HEK293 (cell line): ENCODE measurements around the gene ADGRL1.

Source experiments
- ELK4 ChIP-seq: IDR thresholded peaks from 2 replicates; pipeline ENCODE4 v1.6.1; 2011; ENCODE audit warnings: mild to moderate bottlenecking, low read depth, low read length, borderline replicate concordance
- GFI1B ChIP-seq: fragments of 450-650 bp; formaldehyde crosslinking; IDR thresholded peaks from 2 replicates; pipeline ENCODE4 v1.5.1; 2016; ENCODE audit warnings: missing biosample characterization, missing genetic modification characterization
- KLF17 ChIP-seq: fragments of 450-650 bp; formaldehyde crosslinking; IDR thresholded peaks from 2 replicates; pipeline ENCODE4 v1.5.1; 2016; ENCODE audit warnings: missing biosample characterization, missing genetic modification characterization
- MZF1 ChIP-seq: fragments of 450-650 bp; formaldehyde crosslinking; IDR thresholded peaks from 2 replicates; pipeline ENCODE4 v1.5.1; 2017; ENCODE audit warnings: missing biosample characterization, missing genetic modification characterization, borderline replicate concordance
- PBX3 ChIP-seq: sonication (generic); formaldehyde crosslinking; IDR thresholded peaks from 2 replicates; pipeline ENCODE4 v1.8.1; 2022; ENCODE audit warnings: mild to moderate bottlenecking, moderate library complexity, missing genetic modification reagents
- PRDM6 ChIP-seq: fragments of 450-650 bp; formaldehyde crosslinking; IDR thresholded peaks from 2 replicates; pipeline ENCODE4 v1.5.1; 2017; ENCODE audit warnings: missing biosample characterization, missing genetic modification characterization
- SP2 ChIP-seq: fragments of 450-650 bp; formaldehyde crosslinking; IDR thresholded peaks from 2 replicates; pipeline ENCODE4 v1.5.1; 2016; ENCODE audit warnings: missing biosample characterization, missing genetic modification characterization
- YY1 ChIP-seq: fragments of 450-650 bp; formaldehyde crosslinking; IDR thresholded peaks from 2 replicates; pipeline ENCODE4 v1.5.1; 2018; ENCODE audit warnings: missing biosample characterization, missing genetic modification characterization
- ZBTB44 ChIP-seq: fragments of 450-650 bp; IDR thresholded peaks from 2 replicates; pipeline ENCODE4 v1.5.1; 2018; ENCODE audit warnings: missing biosample characterization, mild to moderate bottlenecking, missing genetic modification characterization
- ZBTB48 ChIP-seq: fragments of 450-650 bp; formaldehyde crosslinking; IDR thresholded peaks from 2 replicates; pipeline ENCODE4 v1.5.1; 2016; ENCODE audit warnings: missing biosample characterization, missing genetic modification characterization
- ZBTB8A ChIP-seq: fragments of 450-650 bp; formaldehyde crosslinking; IDR thresholded peaks from 2 replicates; pipeline ENCODE4 v1.5.1; 2016; ENCODE audit warnings: missing biosample characterization, missing genetic modification characterization
- ZIC2 ChIP-seq: fragments of 450-650 bp; formaldehyde crosslinking; IDR thresholded peaks from 2 replicates; pipeline ENCODE4 v1.5.1; 2016; ENCODE audit warnings: missing biosample characterization, missing genetic modification characterization
- ZNF114 ChIP-seq: fragments of 450-650 bp; formaldehyde crosslinking; IDR thresholded peaks from 2 replicates; pipeline ENCODE4 v1.5.0; 2017; ENCODE audit warnings: missing biosample characterization, missing genetic modification characterization
- ZNF121 ChIP-seq: fragments of 450-650 bp; formaldehyde crosslinking; IDR thresholded peaks from 2 replicates; pipeline ENCODE4 v1.5.1; 2016; ENCODE audit warnings: missing biosample characterization, missing genetic modification characterization
- ZNF132 ChIP-seq: fragments of 450-650 bp; formaldehyde crosslinking; IDR thresholded peaks from 2 replicates; pipeline ENCODE4 v1.5.1; 2017; ENCODE audit warnings: missing biosample characterization, missing genetic modification characterization, borderline replicate concordance
- ZNF19 ChIP-seq: fragments of 450-650 bp; formaldehyde crosslinking; IDR thresholded peaks from 2 replicates; pipeline ENCODE4; 2016; ENCODE audit warnings: missing biosample characterization, missing genetic modification characterization, low read depth
- ZNF223 ChIP-seq: fragments of 450-650 bp; formaldehyde crosslinking; IDR thresholded peaks from 2 replicates; pipeline ENCODE4 v1.5.1; 2016; ENCODE audit warnings: missing biosample characterization, missing genetic modification characterization
- ZNF24 ChIP-seq: fragments of 450-650 bp; formaldehyde crosslinking; IDR thresholded peaks from 2 replicates; pipeline ENCODE4 v1.5.1; 2016; ENCODE audit warnings: missing biosample characterization, missing genetic modification characterization
- ZNF394 ChIP-seq: fragments of 450-650 bp; formaldehyde crosslinking; IDR thresholded peaks from 2 replicates; pipeline ENCODE4 v1.5.1; 2016; ENCODE audit warnings: missing biosample characterization, missing genetic modification characterization, mild to moderate bottlenecking, moderate library complexity, borderline replicate concordance
- ZNF488 ChIP-seq: fragments of 450-650 bp; formaldehyde crosslinking; IDR thresholded peaks from 2 replicates; pipeline ENCODE4 v1.5.1; 2016; ENCODE audit warnings: missing biosample characterization, missing genetic modification characterization
- ZNF513 ChIP-seq: fragments of 450-650 bp; IDR thresholded peaks from 2 replicates; pipeline ENCODE4 v1.5.1; 2018; ENCODE audit warnings: missing biosample characterization, missing genetic modification characterization
- ZNF548 ChIP-seq: fragments of 450-650 bp; formaldehyde crosslinking; IDR thresholded peaks from 2 replicates; pipeline ENCODE4 v1.5.1; 2016; ENCODE audit warnings: missing biosample characterization, missing genetic modification characterization
- ZNF639 ChIP-seq: fragments of 450-650 bp; formaldehyde crosslinking; IDR thresholded peaks from 2 replicates; pipeline ENCODE4 v1.5.1; 2016; ENCODE audit warnings: missing biosample characterization, missing genetic modification characterization
- ZNF654 ChIP-seq: fragments of 450-650 bp; formaldehyde crosslinking; IDR thresholded peaks from 2 replicates; pipeline ENCODE4 v1.5.1; 2016; ENCODE audit warnings: low read depth, missing biosample characterization, missing genetic modification characterization
- ZNF664 ChIP-seq: fragments of 450-650 bp; formaldehyde crosslinking; IDR thresholded peaks from 2 replicates; pipeline ENCODE4 v1.5.1; 2016; ENCODE audit warnings: missing biosample characterization, missing genetic modification characterization
- ZNF670 ChIP-seq: fragments of 450-650 bp; formaldehyde crosslinking; IDR thresholded peaks from 2 replicates; pipeline ENCODE4 v1.5.1; 2016; ENCODE audit warnings: missing biosample characterization, missing genetic modification characterization, low read depth
- ZNF677 ChIP-seq: fragments of 450-650 bp; IDR thresholded peaks from 2 replicates; pipeline ENCODE4 v1.5.0; 2018; ENCODE audit warnings: missing biosample characterization, mild to moderate bottlenecking, missing genetic modification characterization, moderate library complexity
- ZSCAN16 ChIP-seq: fragments of 450-650 bp; formaldehyde crosslinking; IDR thresholded peaks from 2 replicates; pipeline ENCODE4 v1.5.1; 2016; ENCODE audit warnings: missing biosample characterization, missing genetic modification characterization
- ZSCAN23 ChIP-seq: fragments of 450-650 bp; formaldehyde crosslinking; IDR thresholded peaks from 2 replicates; pipeline ENCODE4 v1.5.1; 2016; ENCODE audit warnings: missing biosample characterization, missing genetic modification characterization

The ADGRL1 gene

GRCh38 chr19:14136509-14137281 lies 69.3 kb downstream of the ADGRL1 start, which contains the start of gene ASF1B (continued):
- TF ChIP-seq ZIC2 (tag by site-specific recombination) (peak; percentile 97), ZNF677 (tag by site-specific recombination) (no peak), ZSCAN23 (tag by site-specific recombination) (no peak), ZNF664 (tag by site-specific recombination) (no peak), ZNF114 (tag by site-specific recombination) (no peak), ZNF132 (no peak), ZNF24 (tag by site-specific recombination) (no peak; the same call in 1 of the 2 replicates), ZNF223 (tag by site-specific recombination) (no peak), MZF1 (no peak), PBX3 (CRISPR knock-in tag) (no peak; the same call in 1 of the 2 replicates), ZBTB48 (no peak), ZBTB8A (tag by site-specific recombination) (no peak), ZBTB44 (no peak), ZSCAN16 (tag by site-specific recombination) (no peak), KLF17 (tag by site-specific recombination) (no peak; the same call in none of the 2 replicates), SP2 (tag by site-specific recombination) (peak; percentile 98), YY1 (tag by site-specific recombination) (no peak), ELK4 (no peak), ZNF513 (tag by site-specific recombination) (no peak), ZNF654 (tag by site-specific recombination) (peak; percentile 52), ZNF639 (tag by site-specific recombination) (no peak; the same call in 1 of the 2 replicates), ZNF488 (tag by site-specific recombination) (no peak), ZNF19 (tag by site-specific recombination) (no peak), PRDM6 (tag by site-specific recombination) (no peak; the same call in 1 of the 2 replicates), ZNF394 (tag by site-specific recombination) (0 out of 2 replicates have a peak, but pooled peaks have one; percentile 5), ZNF548 (no peak), GFI1B (tag by site-specific recombination) (no peak), ZNF121 (tag by site-specific recombination) (no peak), ZNF670 (no peak)
